Calu3 (cell line): ENCODE results near the gene ZNF184. TPM values are rescaled to one million over a fixed set of nuclear protein-coding genes. Genes with fewer than 3 reads are reported as not detected.

Experiments
- BruUV-seq: library from RNA; stranded (reverse); fragments of 400-500 nt; replicated peaks from 2 replicates; lab custom pipeline; 2021; lab: Mats Ljungman, UMichigan
- CTCF ChIA-PET: fragments of 300-600 bp; sonication (Branson Sonifier 250); formaldehyde crosslinking; loops from one replicate; lab custom pipeline; 2022; ENCODE audit warnings: antibody characterized with exemption; lab: Charles Lee
- DNase-seq: peaks from one replicate; pipeline ENCODE4 v3.0.0; 2022
- H3K27ac Mint-ChIP-seq: one replicate; pipeline ENCODE4 v1.8.0; 2022; ENCODE audit warnings: mixed read lengths; ENCODE audit not compliant: unreplicated experiment
- H3K27me3 Mint-ChIP-seq: one replicate; pipeline ENCODE4 v1.8.0; 2022; ENCODE audit warnings: mixed read lengths; ENCODE audit not compliant: unreplicated experiment
- H3K36me3 Mint-ChIP-seq: one replicate; pipeline ENCODE4 v1.8.0; 2022; ENCODE audit warnings: mild to moderate bottlenecking, moderate library complexity, mixed read lengths; ENCODE audit not compliant: insufficient read depth, unreplicated experiment
- H3K4me1 Mint-ChIP-seq: one replicate; pipeline ENCODE4 v1.8.0; 2022; ENCODE audit warnings: mild to moderate bottlenecking, low read depth, mixed read lengths; ENCODE audit not compliant: unreplicated experiment
- H3K4me3 Mint-ChIP-seq: one replicate; pipeline ENCODE4 v1.8.0; 2022; ENCODE audit warnings: mild to moderate bottlenecking, low read depth, moderate library complexity, mixed read lengths; ENCODE audit not compliant: unreplicated experiment
- H3K9me3 Mint-ChIP-seq: one replicate; pipeline ENCODE4 v1.8.0; 2022; ENCODE audit warnings: low read depth, mixed read lengths; ENCODE audit not compliant: unreplicated experiment
- CTCF ChIP-seq: fragments of 200-600 bp; IDR thresholded peaks from one replicate; pipeline ENCODE4 v1.8.0; 2022; ENCODE audit warnings: antibody characterized with exemption; ENCODE audit not compliant: unreplicated experiment
- intact Hi-C: fragments of 100-400 bp; cut with micrococcal nuclease; formaldehyde crosslinking; loops from one replicate; pipeline ENCODE4 v1.10.0; 2022; ENCODE audit not compliant: unreplicated experiment
- total RNA-seq: library from RNA; stranded (reverse); gene quantifications from 2 replicates; pipeline ENCODE4 v1.2.3, GENCODE V29; 2022

The ZNF184 gene
- total RNA-seq, 1 experiment from 2014 or later, result 11.6 TPM

- Mint-ChIP-seq H3K4me3 (no peak overlapping the region), H3K36me3 (no peaks in the 10 kb centered on the region), H3K9me3 (peaks cover 9% of the 10 kb centered on the region), H3K27me3 (no peaks in the 10 kb centered on the region), H3K4me1 (no peaks in the 10 kb centered on the region), H3K27ac (no peak overlapping the region)
- no peak for TF ChIP-seq CTCF
- no peak for DNase-seq
- intact Hi-C loops, result loop anchor here (1.0 kb wide), 1 partner anchor 11 kb away; no protein-coding TSS in a partner anchor
- BruUV-seq, result no TSS peak
- CTCF ChIA-PET, result no interaction called here
Observed at GRCh38 chr6:27419363-27419762, 53.5 kb downstream of the ZNF184 start.

GRCh38 chr6:27415898-27416297 is 57.0 kb downstream of the ZNF184 start:
- intact Hi-C loops, result no loop called here
- no peak for DNase-seq
- Mint-ChIP-seq H3K36me3 (no peaks in the 10 kb centered on the region), H3K4me1 (no peaks in the 10 kb centered on the region), H3K9me3 (peaks cover 16% of the 10 kb centered on the region), H3K27ac (no peak overlapping the region), H3K4me3 (no peak overlapping the region), H3K27me3 (no peaks in the 10 kb centered on the region)
- CTCF ChIA-PET, result no interaction called here
- no TSS peak for BruUV-seq
- no peak for TF ChIP-seq CTCF

GRCh38 chr6:27414996-27415395 is 57.9 kb downstream of the ZNF184 start:
- no peaks in the 10 kb centered on the region for H3K27me3 Mint-ChIP-seq
- BruUV-seq, result no TSS peak
- H3K4me1 Mint-ChIP-seq, result no peaks in the 10 kb centered on the region
- TF ChIP-seq CTCF, result no peak
- intact Hi-C loops, result no loop called here
- H3K27ac Mint-ChIP-seq, result no peak overlapping the region
- H3K9me3 Mint-ChIP-seq, result peaks cover 19% of the 10 kb centered on the region
- CTCF ChIA-PET, result no interaction called here
- H3K4me3 Mint-ChIP-seq, result no peak overlapping the region
- H3K36me3 Mint-ChIP-seq, result no peaks in the 10 kb centered on the region
- no peak for DNase-seq

- Mint-ChIP-seq H3K36me3 (no peaks in the 10 kb centered on the region), H3K4me1 (no peaks in the 10 kb centered on the region), H3K27ac (no peak overlapping the region), H3K9me3 (peaks cover 15% of the 10 kb centered on the region), H3K27me3 (no peaks in the 10 kb centered on the region), H3K4me3 (no peak overlapping the region)
- no TSS peak for BruUV-seq
- no peak for DNase-seq
- CTCF ChIA-PET, result no interaction called here
- intact Hi-C loops, result no loop called here
- no peak for TF ChIP-seq CTCF
Observed at GRCh38 chr6:27414300-27414699, 58.6 kb downstream of the ZNF184 start.
